HFFc6 (cell line): ENCODE results near the gene STEEP1. TPM values are rescaled to one million over a fixed set of nuclear protein-coding genes. Genes with fewer than 3 reads are reported as not detected.
A peak's percentile ranks its signal among the peaks of the same experiment; 100 is the strongest.

ENCODE experiments used
- DNase-seq: peaks from one replicate; pipeline ENCODE4 v3.0.0-alpha.2; 2018
- H3K27ac Mint-ChIP-seq: 2 replicates; pipeline ENCODE4 v1.8.0; 2020; ENCODE audit warnings: mild to moderate bottlenecking, mixed read lengths
- H3K27me3 Mint-ChIP-seq: 2 replicates; pipeline ENCODE4 v1.8.0; 2021; ENCODE audit warnings: mild to moderate bottlenecking, moderate library complexity, mixed read lengths; ENCODE audit not compliant: insufficient read depth
- H3K36me3 Mint-ChIP-seq: 2 replicates; pipeline ENCODE4 v1.8.0; 2021; ENCODE audit warnings: low read depth, mixed read lengths
- H3K4me1 Mint-ChIP-seq: 2 replicates; pipeline ENCODE4 v1.8.0; 2020; ENCODE audit warnings: low read depth, mixed read lengths
- H3K4me3 Mint-ChIP-seq: 2 replicates; pipeline ENCODE4 v1.8.0; 2020; ENCODE audit warnings: mild to moderate bottlenecking, moderate library complexity, mixed read lengths
- H3K9me3 Mint-ChIP-seq: 2 replicates; pipeline ENCODE4 v1.8.0; 2020; ENCODE audit warnings: mild to moderate bottlenecking, mixed read lengths
- CTCF ChIP-seq: fragments of 200-600 bp; sonication (generic); IDR thresholded peaks from 2 replicates; pipeline ENCODE4 v1.5.0; 2021; ENCODE audit warnings: antibody characterized with exemption, mild to moderate bottlenecking
- total RNA-seq, 6 experiments: library from RNA; stranded (reverse); fragmentation: NEBNext Ultra II Directional; extraction: Animal tissue kit (Norgen Biotek cat#: 25700); gene quantifications; 2 replicates in 1 of 6; 3 replicates in 5 of 6; pipeline ENCODE4 v1.2.3, GENCODE V29; 2021

Gene STEEP1
- total RNA-seq, 6 experiments from 2014 or later = 23.2 to 28.8 (median 24.4) TPM

- H3K9me3 Mint-ChIP-seq = no peaks in the 10 kb centered on the region
- H3K4me3 Mint-ChIP-seq = peak within 1 kb of the TSS; percentile 95
- H3K36me3 Mint-ChIP-seq = no peaks in the 10 kb centered on the region
- H3K4me1 Mint-ChIP-seq = peaks cover 14% of the 10 kb centered on the region
- peak within 1 kb of the TSS; percentile 97 for H3K27ac Mint-ChIP-seq
- peak; percentile 65 for TF ChIP-seq CTCF
- DNase-seq = peak; percentile 80
- no peaks in the 10 kb centered on the region for H3K27me3 Mint-ChIP-seq
Observed at GRCh38 chrX:119574394-119575266, 9.4 kb upstream of the STEEP1 start, which contains the start of gene UBE2A. Gene UBE2A, plus strand, starts transcription at chrX:119574563. Its CDS starts 149 bp downstream, at chrX:119574712.

DNA sequence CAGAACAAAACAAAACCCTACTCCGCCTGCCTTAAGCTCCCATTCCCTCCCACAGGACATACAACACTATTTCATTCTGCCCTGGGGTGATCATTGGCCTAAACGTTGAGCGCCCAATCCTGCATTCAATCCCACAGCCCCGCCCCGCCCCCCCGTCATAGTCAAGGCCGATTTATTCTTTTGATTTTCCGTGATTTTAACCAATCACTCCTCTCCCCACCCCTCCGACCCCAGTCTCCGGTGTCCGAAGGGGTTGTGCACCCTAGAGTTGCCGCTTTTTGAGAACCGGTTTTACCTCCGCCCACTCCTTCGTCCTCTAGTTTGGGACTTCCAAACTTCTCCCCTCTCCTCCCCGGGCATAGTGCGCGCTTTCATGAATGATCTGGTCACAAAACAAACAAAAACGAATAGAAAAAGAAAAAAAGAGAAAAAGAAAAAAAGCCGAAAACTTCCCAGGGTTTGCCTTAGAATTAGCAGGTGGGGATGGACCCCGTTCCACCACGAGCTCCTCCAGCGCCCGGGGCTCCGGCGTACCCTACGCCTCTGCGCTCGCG lies 8.7 kb upstream of the STEEP1 start:
- no peaks in the 10 kb centered on the region for H3K9me3 Mint-ChIP-seq
- H3K36me3 Mint-ChIP-seq = no peaks in the 10 kb centered on the region
- H3K4me1 Mint-ChIP-seq = peaks cover 14% of the 10 kb centered on the region
- peak overlapping the region; percentile 95 for H3K4me3 Mint-ChIP-seq
- peak overlapping the region; percentile 97 for H3K27ac Mint-ChIP-seq
- no peak for TF ChIP-seq CTCF
- H3K27me3 Mint-ChIP-seq = no peaks in the 10 kb centered on the region
- DNase-seq = peak; percentile 8

DNA sequence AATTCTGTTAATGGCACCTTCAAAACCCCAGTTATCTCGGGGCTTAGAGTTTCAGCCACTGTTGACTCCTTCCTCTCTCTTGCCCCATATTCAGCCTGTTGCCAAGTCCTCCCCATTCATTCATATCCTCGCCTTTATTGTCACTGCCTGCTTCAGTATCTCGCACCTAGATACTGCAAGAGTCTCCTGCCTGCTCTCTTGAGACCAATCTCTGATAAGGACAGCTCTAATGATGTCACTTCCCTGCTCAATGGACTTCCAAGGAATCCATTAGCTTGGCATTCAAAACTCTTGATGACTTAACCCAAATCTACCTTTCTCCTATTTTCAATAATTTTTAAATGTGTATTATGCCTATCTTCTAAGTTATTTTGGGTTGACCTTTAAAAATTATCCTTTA lies 8.0 kb upstream of the STEEP1 start:
- DNase-seq = no peak
- no peaks in the 10 kb centered on the region for H3K9me3 Mint-ChIP-seq
- TF ChIP-seq CTCF = no peak
- peak overlapping the region; percentile 97 for H3K27ac Mint-ChIP-seq
- H3K4me3 Mint-ChIP-seq = peak overlapping the region; percentile 95
- H3K36me3 Mint-ChIP-seq = no peaks in the 10 kb centered on the region
- peaks cover 14% of the 10 kb centered on the region for H3K4me1 Mint-ChIP-seq
- H3K27me3 Mint-ChIP-seq = no peaks in the 10 kb centered on the region

DNA sequence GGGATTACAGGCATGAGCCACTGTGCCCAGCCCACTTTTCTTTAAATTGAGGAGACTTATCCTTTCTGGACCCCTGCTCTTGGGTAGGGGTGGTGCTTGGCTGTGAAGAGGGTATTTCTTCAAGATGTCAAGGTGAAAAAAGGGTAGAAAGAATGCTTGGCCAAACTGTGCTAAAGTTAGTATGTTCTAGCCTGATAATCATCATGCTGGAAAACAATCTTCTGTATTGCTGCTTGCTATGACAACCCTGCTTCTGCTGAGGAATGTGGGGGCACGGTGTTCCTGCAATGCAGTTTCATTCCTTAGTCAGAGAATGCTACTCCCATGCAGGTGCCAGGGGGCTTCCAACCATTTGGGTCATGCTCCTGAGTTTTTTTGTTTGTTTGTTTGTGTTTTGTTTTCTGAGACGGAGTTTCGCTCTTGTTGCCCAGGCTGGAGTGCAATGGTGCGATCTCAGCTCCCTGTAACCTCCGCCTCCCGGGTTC lies 5.2 kb upstream of the STEEP1 start:
- no peak for DNase-seq
- H3K4me1 Mint-ChIP-seq = peaks cover 10% of the 10 kb centered on the region
- H3K36me3 Mint-ChIP-seq = no peaks in the 10 kb centered on the region
- TF ChIP-seq CTCF = no peak
- H3K9me3 Mint-ChIP-seq = no peaks in the 10 kb centered on the region
- no peak overlapping the region for H3K27ac Mint-ChIP-seq
- H3K27me3 Mint-ChIP-seq = no peaks in the 10 kb centered on the region
- no peak overlapping the region for H3K4me3 Mint-ChIP-seq

DNA sequence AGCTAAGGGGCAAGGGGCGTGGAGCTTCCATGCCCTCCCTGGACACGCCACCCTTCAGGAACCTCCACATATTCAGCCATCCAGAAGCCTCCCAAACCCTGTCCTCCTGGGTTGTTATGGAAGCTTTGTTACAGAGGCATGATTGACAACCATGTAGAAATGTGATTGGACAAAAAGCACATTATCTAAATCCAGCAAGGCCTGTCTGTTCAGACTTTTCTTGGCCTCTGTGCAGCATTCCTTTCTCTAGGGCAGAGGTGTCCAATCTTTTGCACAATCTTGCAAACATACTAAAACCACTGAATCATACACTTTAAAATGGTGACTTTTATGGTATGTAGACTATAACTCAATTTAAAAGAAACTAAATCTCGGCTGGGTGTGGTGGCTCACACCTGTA lies 12.7 kb downstream of the STEEP1 start:
- TF ChIP-seq CTCF = no peak
- Mint-ChIP-seq H3K4me1 (peaks cover 8% of the 10 kb centered on the region), H3K36me3 (no peaks in the 10 kb centered on the region; the same call in 1 of the 2 replicates), H3K27me3 (no peaks in the 10 kb centered on the region), H3K9me3 (no peaks in the 10 kb centered on the region), H3K4me3 (no peak overlapping the region), H3K27ac (peak overlapping the region; percentile 38)
- DNase-seq = peak; percentile 47
